Stimulated activated naive CD4-positive, alpha-beta T cell treated with Interleukin-2 at 50 U/mL for 16 hours (primary cell): ENCODE results near the gene IL21R.

Source experiments
- DNase-seq: peaks from one replicate; lab custom pipeline; 2025; lab: John Stamatoyannopoulos, UW

Gene IL21R

DNA sequence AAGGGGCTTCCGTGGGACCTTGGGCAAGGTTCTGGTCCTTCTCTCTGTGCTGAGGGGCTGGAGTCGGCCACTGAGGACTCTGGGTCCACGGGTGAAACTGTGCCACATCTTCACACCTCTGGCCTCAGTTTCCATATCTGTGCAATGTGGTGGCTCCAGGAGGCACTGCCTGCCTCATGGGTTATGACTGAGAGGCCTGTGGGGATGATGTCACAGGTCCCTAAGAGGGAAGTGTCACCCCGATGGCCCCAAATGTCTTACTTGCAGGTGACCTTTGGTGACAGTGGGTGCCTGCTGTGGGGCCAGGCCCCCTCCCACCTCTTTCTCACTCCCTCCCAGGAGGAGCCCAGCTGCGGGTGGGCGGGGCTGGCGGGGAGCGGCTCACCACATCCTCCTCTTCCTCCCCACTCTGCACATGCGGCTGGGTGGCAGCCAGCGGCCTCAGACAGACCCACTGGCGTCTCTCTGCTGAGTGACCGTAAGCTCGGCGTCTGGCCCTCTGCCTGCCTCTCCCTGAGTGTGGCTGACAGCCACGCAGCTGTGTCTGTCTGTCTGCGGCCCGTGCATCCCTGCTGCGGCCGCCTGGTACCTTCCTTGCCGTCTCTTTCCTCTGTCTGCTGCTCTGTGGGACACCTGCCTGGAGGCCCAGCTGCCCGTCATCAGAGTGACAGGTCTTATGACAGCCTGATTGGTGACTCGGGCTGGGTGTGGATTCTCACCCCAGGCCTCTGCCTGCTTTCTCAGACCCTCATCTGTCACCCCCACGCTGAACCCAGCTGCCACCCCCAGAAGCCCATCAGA is at the start of gene IL21R:
Gene IL21R, plus strand, starts transcription at position 407 of the 801 bp plus-strand sequence. CDS start 27,898 bp downstream, outside the sequence.
- DNase-seq: peak; percentile 80

DNA sequence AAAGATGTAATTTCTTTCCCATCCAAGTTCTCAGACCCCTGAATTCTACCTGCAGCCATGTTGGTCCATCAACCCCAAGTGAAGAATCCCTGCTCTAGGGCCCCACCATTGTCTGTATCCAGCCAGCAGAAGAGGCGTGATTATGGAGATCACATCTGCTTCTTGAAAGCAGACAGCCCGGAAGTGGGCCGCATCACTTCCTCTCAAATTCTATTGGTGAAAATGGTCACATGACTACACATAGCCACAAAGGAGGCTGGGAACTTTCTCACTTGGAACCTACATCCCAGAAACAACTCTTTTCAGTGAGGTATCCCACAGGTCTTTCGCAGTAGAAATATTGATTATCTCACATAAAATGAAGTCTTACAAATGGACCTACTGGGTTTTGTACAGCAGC is 48.1 kb upstream of the IL21R start:
- DNase-seq: no peak

DNA sequence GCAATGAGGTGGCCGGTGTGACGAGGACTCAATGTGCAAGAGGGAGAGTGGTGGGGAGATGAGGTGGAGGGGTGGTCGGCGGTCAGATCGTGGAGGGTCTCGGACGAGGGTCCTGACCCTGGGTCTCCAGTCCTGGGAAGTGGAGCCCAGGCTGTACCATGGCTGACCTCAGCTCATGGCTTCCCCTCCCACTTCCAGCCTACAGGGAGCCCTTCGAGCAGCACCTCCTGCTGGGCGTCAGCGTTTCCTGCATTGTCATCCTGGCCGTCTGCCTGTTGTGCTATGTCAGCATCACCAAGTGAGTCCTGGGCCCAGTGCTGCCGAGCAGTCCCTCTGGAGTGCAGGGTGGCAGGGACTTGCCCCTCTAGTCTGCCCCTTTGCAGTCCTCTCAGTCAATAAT is 46.4 kb upstream of the IL21R start:
- DNase-seq: peak; percentile 22

DNA sequence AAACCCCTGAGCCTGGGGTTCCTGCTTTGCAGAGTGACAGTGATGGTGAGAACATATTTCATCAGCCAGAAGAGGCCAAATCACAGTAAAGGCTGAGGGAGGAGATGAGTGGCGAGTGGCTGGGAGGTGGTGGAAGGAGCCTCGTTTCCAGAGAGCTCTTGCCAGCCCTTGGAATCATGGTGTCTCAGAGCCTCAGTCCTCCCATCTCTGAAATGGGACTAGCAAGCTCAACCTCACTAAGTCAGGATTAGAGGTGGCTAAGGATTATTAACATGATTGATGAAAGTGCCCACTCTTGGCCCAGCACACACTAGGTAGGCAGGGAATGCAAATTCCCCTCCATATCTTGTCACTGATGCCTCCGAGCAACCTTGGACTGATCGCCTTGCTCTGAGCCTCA is 45.2 kb upstream of the IL21R start:
- DNase-seq: no peak

DNA sequence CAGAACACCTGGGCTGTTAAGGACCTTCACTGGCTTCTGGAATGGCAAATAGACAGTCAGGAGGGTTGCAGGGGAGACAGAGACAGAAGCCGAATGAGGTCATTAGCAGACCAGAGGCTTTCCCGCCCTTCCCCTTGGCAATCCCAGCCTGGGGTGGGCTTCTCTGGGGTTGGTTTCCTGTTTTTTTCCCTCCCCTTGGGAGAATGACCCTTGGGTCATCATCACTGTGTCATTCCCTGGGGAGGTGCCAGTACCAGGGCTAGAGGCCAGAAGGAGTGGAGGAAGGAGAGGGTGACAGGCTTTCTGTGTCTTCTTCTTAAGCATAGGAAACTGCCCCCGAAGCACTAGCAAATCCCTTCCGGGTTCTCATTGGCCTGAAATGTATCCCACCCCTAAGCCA is 42.9 kb upstream of the IL21R start:
- DNase-seq: no peak

DNA sequence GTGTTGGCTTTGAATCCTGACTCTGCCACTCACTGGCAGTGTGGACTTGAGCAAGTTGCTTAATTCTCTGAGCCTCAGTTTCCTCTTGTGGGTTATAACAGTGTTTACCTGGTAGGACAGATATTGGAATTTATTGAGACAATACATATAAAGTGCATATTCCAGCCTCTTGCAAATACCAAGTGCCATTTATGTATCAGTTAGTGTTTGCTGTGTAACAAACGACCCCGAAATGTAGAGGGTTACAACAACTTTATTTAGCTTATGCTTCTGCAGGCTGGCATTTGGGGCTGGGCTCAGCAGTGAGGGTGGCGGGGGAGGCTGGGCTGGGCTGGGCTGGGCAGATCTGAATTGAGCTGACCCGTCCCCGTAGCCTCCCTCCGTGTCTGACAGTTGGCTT is 42.4 kb upstream of the IL21R start:
- DNase-seq: no peak

DNA sequence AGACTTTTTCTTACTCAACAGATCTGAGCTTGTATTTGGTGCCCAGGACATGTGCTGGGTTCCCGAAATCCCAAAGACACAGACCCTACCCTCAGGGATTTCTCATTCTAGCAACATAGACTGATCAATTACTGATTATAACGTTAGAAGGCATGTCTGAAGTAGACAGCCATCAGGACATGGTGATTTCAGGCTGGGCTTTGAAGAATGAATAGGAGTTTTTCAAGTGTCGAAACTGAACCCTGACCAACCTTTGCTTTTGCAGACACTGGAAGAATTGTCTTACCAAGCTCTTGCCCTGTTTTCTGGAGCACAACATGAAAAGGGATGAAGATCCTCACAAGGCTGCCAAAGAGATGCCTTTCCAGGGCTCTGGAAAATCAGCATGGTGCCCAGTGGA is 40.0 kb upstream of the IL21R start:
- no peak for DNase-seq

DNA sequence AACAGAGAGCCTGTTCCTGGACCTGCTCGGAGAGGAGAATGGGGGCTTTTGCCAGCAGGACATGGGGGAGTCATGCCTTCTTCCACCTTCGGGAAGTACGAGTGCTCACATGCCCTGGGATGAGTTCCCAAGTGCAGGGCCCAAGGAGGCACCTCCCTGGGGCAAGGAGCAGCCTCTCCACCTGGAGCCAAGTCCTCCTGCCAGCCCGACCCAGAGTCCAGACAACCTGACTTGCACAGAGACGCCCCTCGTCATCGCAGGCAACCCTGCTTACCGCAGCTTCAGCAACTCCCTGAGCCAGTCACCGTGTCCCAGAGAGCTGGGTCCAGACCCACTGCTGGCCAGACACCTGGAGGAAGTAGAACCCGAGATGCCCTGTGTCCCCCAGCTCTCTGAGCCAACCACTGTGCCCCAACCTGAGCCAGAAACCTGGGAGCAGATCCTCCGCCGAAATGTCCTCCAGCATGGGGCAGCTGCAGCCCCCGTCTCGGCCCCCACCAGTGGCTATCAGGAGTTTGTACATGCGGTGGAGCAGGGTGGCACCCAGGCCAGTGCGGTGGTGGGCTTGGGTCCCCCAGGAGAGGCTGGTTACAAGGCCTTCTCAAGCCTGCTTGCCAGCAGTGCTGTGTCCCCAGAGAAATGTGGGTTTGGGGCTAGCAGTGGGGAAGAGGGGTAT is 39.3 kb upstream of the IL21R start:
- no peak for DNase-seq

DNA sequence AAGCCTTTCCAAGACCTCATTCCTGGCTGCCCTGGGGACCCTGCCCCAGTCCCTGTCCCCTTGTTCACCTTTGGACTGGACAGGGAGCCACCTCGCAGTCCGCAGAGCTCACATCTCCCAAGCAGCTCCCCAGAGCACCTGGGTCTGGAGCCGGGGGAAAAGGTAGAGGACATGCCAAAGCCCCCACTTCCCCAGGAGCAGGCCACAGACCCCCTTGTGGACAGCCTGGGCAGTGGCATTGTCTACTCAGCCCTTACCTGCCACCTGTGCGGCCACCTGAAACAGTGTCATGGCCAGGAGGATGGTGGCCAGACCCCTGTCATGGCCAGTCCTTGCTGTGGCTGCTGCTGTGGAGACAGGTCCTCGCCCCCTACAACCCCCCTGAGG is 38.7 kb upstream of the IL21R start:
- no peak for DNase-seq

DNA sequence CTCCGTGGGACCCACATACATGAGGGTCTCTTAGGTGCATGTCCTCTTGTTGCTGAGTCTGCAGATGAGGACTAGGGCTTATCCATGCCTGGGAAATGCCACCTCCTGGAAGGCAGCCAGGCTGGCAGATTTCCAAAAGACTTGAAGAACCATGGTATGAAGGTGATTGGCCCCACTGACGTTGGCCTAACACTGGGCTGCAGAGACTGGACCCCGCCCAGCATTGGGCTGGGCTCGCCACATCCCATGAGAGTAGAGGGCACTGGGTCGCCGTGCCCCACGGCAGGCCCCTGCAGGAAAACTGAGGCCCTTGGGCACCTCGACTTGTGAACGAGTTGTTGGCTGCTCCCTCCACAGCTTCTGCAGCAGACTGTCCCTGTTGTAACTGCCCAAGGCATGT is 38.2 kb upstream of the IL21R start:
- DNase-seq: no peak

DNA sequence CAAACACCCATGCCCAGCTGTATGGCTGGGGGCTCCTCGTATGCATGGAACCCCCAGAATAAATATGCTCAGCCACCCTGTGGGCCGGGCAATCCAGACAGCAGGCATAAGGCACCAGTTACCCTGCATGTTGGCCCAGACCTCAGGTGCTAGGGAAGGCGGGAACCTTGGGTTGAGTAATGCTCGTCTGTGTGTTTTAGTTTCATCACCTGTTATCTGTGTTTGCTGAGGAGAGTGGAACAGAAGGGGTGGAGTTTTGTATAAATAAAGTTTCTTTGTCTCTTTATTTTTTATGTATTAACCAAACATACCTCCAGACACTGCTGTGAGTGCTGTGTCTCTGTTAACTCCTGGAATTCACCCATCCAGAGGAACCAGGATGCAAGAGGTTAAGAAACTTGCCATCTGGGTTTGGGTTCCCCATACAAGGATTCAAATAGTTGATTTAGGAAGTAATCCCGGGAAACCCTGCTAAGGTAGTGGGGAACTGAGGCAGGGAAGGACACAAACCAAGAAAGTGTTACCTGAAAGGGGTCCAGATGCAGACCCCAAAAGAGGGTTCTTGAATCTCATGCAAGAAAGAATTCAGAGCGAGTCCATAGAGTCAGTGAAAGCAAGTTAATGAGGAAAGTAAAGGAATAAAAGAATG is 37.4 kb upstream of the IL21R start:
- no peak for DNase-seq

DNA sequence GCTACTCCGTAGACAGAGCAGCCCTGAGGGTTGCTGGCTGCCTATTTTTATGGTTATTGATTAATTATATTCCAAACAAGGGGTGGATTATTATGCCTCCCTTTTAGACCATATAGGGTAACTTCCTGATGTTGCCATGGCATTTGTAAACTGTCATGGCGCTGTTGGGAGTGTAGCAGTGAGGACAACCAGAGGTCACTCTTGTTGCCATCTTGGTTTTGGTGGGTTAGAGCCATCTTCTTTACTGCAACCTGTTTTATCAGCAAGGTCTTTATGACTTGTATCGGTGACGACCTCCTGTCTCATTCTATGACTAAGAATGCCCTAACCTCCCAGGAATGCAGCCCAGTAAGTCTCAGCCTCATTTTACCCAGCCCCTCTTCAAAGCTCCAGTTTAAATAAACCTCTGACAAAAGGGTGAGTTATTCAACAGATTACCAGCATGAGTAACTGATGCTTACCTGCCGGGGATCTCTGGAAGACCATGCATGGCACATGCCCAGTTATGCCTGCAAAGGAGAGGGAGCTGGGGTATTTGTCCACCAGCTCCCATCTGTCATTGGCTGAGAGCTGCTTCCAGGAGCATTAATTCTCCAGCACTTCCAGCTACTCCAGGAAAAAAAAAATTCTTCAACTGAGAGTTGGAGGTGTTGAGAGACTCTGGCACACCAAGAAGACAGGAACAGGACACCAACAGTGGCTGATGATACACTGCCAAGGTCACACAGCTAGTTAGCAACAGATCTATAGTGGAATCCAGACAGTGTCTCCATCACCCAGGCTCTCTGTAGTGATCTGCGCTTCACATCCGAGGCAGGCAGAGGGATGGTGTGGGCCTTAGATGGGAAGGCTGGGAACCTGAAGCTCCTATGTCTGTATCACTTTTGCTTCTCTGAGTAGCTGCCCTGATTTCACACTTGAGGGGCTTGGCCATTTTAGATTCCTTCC is 36.6 kb upstream of the IL21R start:
- DNase-seq: no peak

DNA sequence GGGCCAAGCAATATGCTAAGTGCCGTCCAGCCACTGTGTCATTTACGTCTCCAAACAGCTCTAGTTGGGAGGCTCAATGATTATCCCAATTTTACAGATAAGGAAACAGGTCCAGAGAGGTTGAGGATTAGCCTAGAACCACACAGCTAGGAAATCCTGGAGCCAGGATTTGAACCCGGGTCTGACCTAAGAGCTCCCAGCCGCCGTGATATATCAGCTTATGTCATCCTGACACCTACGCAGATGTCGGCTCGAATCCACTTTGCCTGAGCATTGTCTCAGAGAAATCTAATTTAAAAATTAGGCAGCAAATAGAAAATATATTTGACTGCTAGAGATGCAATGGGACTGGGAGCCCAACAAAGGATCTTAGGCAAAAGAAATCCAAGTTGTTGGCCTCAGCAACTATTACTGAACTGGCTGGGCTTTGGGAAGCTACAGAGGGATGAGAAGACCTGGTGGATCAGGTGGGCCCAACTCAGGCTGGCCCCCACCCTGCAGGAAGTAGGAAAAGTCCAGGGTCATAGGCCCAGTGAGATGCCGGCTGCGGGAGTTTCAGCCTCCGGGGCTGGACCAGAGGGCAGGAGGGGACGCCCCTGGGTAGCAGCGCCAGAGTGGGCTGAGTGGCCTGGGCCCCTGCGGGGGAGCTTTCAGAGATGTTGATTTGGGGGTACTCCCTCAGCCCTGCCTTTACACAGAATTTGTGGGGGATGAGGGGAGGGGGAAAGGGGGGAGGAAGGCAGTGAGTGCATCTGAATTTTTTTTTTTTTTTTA is 35.1 kb upstream of the IL21R start:
- peak; percentile 50 for DNase-seq

DNA sequence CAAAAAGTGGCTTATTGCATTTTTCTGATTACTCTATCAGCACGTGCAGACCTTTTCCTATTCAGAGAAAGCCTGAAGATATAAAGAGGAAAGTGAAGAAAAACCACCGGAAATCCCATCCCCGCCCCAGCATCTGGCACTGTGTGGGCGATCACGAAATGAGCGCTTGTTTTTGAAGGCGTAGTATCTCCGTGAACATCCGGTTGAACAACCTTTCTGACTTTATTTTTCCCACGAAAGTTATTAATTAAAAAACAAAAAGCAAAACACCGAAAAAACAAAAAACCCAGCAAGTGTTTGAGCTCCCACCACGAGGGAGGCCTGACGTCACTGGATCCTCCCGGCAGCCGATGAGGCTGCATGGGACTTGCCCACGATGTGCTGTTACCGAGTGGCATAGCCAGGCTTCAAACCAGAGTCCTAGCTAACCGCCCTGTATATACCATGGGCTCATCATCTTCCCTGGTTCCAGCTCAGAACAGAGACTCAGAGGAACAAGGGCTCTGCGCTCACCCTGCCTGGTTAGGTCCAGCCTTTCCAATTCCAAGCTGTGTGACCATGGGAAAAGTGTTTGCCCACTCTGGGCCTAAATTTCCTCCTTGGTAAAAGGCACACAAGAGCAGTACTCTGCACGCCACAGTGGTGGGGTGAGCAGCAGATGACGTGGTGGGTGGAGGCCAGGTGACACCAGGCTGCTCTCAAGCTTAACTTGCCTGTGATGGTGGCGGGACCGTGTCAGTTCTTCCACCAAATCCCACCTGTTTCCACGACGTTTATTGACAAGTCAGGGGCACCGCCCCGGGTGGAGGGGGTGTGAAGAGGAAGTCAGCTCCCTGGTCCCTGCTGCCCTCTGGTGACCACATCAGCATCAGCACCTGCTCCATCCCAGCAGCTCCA is 34.3 kb upstream of the IL21R start:
- peak; percentile 91 for DNase-seq

DNA sequence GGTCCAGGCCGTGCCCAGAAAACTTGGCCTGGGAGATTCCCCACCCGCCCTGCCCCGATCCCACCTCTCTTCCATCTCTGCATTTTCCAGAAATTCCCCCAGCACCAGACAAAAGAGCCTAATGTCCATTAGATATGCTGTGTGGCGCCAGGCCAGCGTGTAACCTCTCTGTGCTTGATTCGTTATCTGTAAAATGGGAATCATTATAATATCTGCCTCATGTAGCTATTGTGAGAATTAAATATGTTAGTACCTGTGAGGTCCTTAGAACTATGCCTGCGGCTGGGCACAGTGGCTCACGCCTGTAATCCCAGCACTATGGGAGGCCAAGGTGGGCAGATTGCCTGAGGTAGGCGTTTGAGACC is 33.6 kb upstream of the IL21R start:
- no peak for DNase-seq

DNA sequence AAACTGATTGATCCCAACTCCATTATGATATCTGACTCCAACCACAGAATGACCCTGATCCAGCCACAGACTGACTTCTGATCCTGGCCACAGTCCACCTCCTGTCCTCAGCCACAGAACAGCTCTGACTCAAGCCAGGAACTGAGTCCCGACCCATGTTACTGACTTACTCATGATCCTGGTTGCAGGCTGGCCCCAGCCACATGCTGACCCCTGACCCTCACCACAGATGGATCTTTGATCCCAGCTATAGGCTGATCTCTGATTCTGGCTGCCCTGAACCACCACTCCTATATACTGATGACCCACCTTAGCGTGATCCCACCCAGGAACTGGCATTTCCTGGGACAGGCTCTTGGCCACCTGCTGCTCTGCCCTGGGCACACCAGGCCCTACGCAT is 32.2 kb upstream of the IL21R start:
- DNase-seq: no peak

DNA sequence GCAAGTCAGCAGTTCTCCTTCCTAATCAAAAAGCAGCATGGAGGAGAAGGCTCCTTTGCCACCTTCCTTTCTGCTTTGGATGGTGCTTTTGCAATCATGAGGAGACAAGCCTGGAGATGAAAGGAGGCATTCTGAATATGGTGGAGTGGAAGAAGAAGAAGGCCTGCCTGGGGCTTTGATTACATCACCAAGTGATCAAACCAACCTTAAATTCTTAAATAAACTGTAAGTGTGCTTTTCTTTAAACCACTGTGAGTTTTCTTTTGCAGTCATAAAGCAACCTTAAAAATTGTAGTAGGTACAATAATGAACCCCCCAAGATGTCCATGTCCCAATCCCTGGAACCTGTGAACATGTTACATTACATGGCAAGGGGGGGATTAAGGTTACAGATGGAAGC is 31.7 kb upstream of the IL21R start:
- DNase-seq: no peak

DNA sequence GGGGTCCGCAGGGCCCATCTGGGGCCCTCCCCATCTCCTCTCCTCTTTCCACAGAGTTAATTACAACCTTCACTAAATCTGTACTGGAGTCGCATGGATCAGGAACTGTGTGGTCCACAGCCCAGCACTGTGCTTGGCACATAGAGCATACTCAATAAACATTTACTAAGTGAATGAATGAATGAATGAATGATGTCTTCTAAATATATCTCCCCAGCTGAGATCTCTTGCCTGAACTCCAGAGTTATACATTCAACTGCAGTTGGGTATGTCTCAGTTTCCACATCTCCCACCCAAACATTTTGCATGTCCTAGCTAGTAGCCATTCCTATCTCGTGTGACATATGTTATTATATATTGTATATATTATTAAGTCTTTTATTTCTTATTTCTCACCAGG is 28.7 kb upstream of the IL21R start:
- no peak for DNase-seq

DNA sequence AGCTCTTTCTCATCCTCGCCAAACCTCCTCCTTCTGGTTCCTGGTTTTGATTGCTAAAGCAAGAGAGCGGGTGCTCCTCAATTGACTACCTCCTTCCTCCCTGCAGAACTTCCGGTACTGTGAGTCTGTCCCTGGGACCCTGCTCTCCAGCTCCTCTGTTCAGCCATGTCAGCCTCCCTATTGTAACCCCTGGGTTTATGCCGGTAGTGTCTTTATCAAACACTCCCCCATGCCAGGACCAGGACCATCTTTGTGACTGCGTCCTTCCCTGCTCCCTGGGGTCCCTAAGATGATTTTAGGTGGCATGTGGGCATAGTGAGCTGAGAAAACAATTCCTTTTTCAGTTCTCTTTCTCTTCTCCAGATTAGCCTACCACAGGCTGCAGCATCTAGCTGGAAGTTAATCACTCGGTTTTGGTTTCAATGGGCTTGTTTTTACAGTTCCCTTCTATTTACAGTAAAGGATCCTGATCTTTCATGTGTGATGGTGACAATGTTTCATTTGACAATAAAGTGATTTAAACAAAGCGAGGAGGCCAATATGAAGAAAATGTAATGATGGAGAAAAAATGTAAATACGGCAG is 27.7 kb upstream of the IL21R start:
- no peak for DNase-seq
